Ovary (tissue), 9 donors: ENCODE measurements around the gene RABL3. TPM values are rescaled to one million over a fixed set of nuclear protein-coding genes. Genes with fewer than 3 reads are reported as not detected.

ENCODE experiments used
- DNase-seq, 5 donors: peaks; one replicate each; pipeline ENCODE4 v3.0.0-alpha.2; 2019 to 2020
- H3K27ac ChIP-seq, 2 donors: fragments of 200-600 bp; one replicate each; pipeline versions ENCODE4 v1.5.1 to v1.8.0; 2019 to 2022
- H3K27me3 ChIP-seq: fragments of 200-600 bp; one replicate; pipeline ENCODE4 v1.8.0; 2022
- H3K36me3 ChIP-seq: fragments of 200-600 bp; sonication (generic); one replicate; pipeline ENCODE4 v1.5.1; 2019
- H3K4me1 ChIP-seq: one replicate; pipeline ENCODE4 v1.8.1; 2013; ENCODE audit warnings: mild to moderate bottlenecking, moderate library complexity; ENCODE audit not compliant: insufficient read depth
- H3K4me3 ChIP-seq: fragments of 200-600 bp; sonication (generic); one replicate; pipeline ENCODE4 v1.5.1; 2017
- H3K9me3 ChIP-seq, 2 donors: fragments of 200-600 bp in 1 of 2; sonication (generic) in 1 of 2; one replicate each; pipeline versions ENCODE4 v1.5.1 to v1.8.1; 2013 to 2019; ENCODE audit warnings: mild to moderate bottlenecking in 1 of 2, moderate library complexity in 1 of 2
- EP300 ChIP-seq: sonication (generic); formaldehyde crosslinking; IDR thresholded peaks from one replicate; pipeline ENCODE4 v1.6.1; 2017; ENCODE audit warnings: antibody characterized with exemption
- POLR2A ChIP-seq: fragments of 450-650 bp; IDR thresholded peaks from one replicate; pipeline ENCODE4 v1.6.1; 2017; ENCODE audit warnings: antibody characterized with exemption, mild to moderate bottlenecking, moderate library complexity
- WGBS, 3 donors: extraction: QIAGEN DNeasy Blood & Tissue Kit in 1 of 3; methylation state at CpG; one replicate each; pipeline versions ENCODE4 v1.1.5 to v1.1.7; 2013 to 2017; 5-methylcytosine and 5-hydroxymethylcytosine counted together
- intact Hi-C, 4 donors: fragments of 100-400 bp; cut with DNase I; formaldehyde crosslinking; loops; one replicate each; pipeline versions ENCODE4 v1.11.0 to v1.15.1; 2022 to 2023
- polyA plus RNA-seq, 2 donors: library from polyadenylated mRNA; stranded (reverse); fragments of 200-250 nt in 1 of 2; fragments of 350-450 nt in 1 of 2; fragmentation: Illumina TruSeq in 1 of 2; extraction: RNeasy Lipid Tissue Mini Kit (QIAGEN cat#74804) in 1 of 2; gene quantifications; one replicate each; pipeline ENCODE4 v1.2.3, GENCODE V29; 2013 to 2014
- small RNA-seq: library from RNA; depleted of rRNA; stranded (forward); fragments of <200 nt; gene quantifications from one replicate; pipeline ENCODE3, GENCODE V24; 2016
- total RNA-seq, 7 donors: library from RNA; depleted of rRNA in 2 of 7; stranded (reverse); fragments of >200 nt in 2 of 7; fragmentation: NEBNext Ultra II Directional in 3 of 7; extraction: Animal tissue kit (Norgen Biotek cat#: 25700) in 3 of 7; gene quantifications; one replicate each; pipeline versions ENCODE4 v1.1.0 to v1.2.4, GENCODE V29; 2016 to 2023
- TF ChIP-seq, protein P1 (sequence below), 3 donors: fragments of 450-650 bp in 2 of 3; fragments of 200-600 bp in 1 of 3; IDR thresholded peaks; one replicate each; pipeline versions ENCODE4 v1.5.1 to v1.8.0; 2016 to 2022; ENCODE audit warnings: antibody characterized with exemption in 3 of 3, mild to moderate bottlenecking in 1 of 3
- donor health status: DM: no; HTN: no; CAD: no; lungs with moderate emphysema.
- donor health status: DM: no; HTN: no; CAD: no.
- donor health status: Bipolar disorder and iron deficiency.
- donor health status: DM: yes; HTN: yes; CAD: no.
- donor health status: DM: no; HTN: no; CAD: no.
- donor health status: DM: yes; HTN: yes; CAD: no.

Gene RABL3
- total and polyA plus RNA-seq, 9 donors = 8.1 to 36.1 (median 26.6) TPM

- Histone ChIP-seq H3K4me1 (no peaks in the 10 kb centered on the region), H3K27ac (no peak overlapping the region), H3K36me3 (no peaks in the 10 kb centered on the region), H3K27me3 (no peaks in the 10 kb centered on the region), H3K4me3 (no peak overlapping the region), H3K9me3 (no peaks in the 10 kb centered on the region)
- 86 to 92% (median 88%) methylated on average over 6 of the region's 6 CpGs for WGBS, 3 donors
- intact Hi-C loops = no loop called here
- TF ChIP-seq POLR2A = no peak
- TF ChIP-seq, protein P1, sequence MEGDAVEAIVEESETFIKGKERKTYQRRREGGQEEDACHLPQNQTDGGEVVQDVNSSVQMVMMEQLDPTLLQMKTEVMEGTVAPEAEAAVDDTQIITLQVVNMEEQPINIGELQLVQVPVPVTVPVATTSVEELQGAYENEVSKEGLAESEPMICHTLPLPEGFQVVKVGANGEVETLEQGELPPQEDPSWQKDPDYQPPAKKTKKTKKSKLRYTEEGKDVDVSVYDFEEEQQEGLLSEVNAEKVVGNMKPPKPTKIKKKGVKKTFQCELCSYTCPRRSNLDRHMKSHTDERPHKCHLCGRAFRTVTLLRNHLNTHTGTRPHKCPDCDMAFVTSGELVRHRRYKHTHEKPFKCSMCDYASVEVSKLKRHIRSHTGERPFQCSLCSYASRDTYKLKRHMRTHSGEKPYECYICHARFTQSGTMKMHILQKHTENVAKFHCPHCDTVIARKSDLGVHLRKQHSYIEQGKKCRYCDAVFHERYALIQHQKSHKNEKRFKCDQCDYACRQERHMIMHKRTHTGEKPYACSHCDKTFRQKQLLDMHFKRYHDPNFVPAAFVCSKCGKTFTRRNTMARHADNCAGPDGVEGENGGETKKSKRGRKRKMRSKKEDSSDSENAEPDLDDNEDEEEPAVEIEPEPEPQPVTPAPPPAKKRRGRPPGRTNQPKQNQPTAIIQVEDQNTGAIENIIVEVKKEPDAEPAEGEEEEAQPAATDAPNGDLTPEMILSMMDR (IDR thresholded peaks at IDR 0.05) = no peak
- TF ChIP-seq EP300 = no peak
- DNase-seq = no peak
Measured at GRCh38 chr3:120637851-120638559, 104.3 kb downstream of the RABL3 start.

DNA sequence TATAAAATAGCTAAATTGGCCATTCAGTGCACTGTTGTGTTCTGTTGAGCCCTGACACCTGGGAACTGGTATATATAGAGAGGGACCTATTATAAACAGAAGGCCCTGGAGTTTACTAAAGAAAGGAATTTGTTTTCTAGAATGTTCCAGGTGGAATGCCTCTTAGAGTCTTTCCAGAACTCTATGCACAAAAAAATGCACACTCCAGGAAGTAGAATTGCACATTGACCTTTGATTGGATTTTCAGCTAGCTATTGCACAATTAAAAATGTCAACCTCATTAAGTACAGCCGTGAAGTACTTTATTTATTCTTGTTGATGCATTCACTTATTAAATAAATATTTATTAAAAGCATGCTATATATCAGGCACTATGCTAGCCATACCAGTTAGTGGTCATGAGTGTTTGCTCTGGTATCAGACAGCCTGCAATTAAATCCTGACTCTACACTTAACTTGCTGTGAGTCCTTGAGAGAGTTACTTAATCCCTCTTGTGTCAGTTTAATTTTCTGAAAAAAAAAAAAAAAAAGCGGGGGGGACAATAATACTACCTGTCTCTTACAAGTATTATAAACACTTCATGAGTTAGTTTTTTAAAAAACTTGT lies 105.4 kb downstream of the RABL3 start:
- H3K36me3 ChIP-seq = no peaks in the 10 kb centered on the region
- WGBS, 3 donors = 51 to 68% (median 57%) methylated on average over 2 of the region's 2 CpGs
- DNase-seq = no peak
- H3K9me3 ChIP-seq = no peaks in the 10 kb centered on the region
- intact Hi-C loops = no loop called here
- no peaks in the 10 kb centered on the region for H3K27me3 ChIP-seq
- no peak overlapping the region for H3K27ac ChIP-seq
- TF ChIP-seq EP300 = no peak
- TF ChIP-seq, protein P1 (IDR thresholded peaks at IDR 0.05) = no peak
- no peak overlapping the region for H3K4me3 ChIP-seq
- H3K4me1 ChIP-seq = no peaks in the 10 kb centered on the region

Small RNAs within 50 kb of the gene (small RNA-seq; reads per million reads assigned to genes)
- gene MTCO1P29 (not detected), gene MTCO2P29 (not detected)

Other genes with a start within 250 kb of the RABL3 start
- 100 to 1,000 TPM in 3 of 7 donors, 10 to 100 TPM in 4; 58.2 to 145 (median 89.4) TPM for gene NDUFB4, start 146.2 kb downstream of the RABL3 start, total RNA-seq
- gene NDUFB4, start 146.2 kb downstream of the RABL3 start, polyA plus RNA-seq = 100 to 1,000 TPM; 147 to 183 TPM
- gene HGD, start 60.3 kb downstream of the RABL3 start, total RNA-seq = 1 to 10 TPM in 3 of 7 donors, under 1 TPM in 3, not detected in 1; 0.40 to 2.4 (median 0.91) TPM
- under 1 TPM; 0.04 to 0.28 TPM for gene HGD, start 60.3 kb downstream of the RABL3 start, polyA plus RNA-seq
- gene GTF2E1, start 228 bp upstream of the RABL3 start, total RNA-seq = 10 to 100 TPM in 5 of 7 donors, 1 to 10 TPM in 2; 4.5 to 20.3 (median 11.7) TPM
- 10 to 100 TPM in 1 of 2 donors, 1 to 10 TPM in 1; 4.7 to 11.8 TPM for gene GTF2E1, start 228 bp upstream of the RABL3 start, polyA plus RNA-seq
- gene STXBP5L, start 165.7 kb upstream of the RABL3 start, total RNA-seq = 10 to 100 TPM in 6 of 7 donors, 1 to 10 TPM in 1; 7.6 to 50.2 (median 25.0) TPM
- gene STXBP5L, start 165.7 kb upstream of the RABL3 start, polyA plus RNA-seq = 1 to 10 TPM; 2.5 to 2.8 TPM